ENCODE measurements around the gene LAX1. TPM values are rescaled to one million over a fixed set of nuclear protein-coding genes. Genes with fewer than 3 reads are reported as not detected.

Gene LAX1
- total and polyA plus RNA-seq, 10 of the 15 experiments (the other 5 are each of a cell fraction or from before 2014, with no cell fraction given), result 2.1 to 15.0 (median 9.0) TPM

DNA sequence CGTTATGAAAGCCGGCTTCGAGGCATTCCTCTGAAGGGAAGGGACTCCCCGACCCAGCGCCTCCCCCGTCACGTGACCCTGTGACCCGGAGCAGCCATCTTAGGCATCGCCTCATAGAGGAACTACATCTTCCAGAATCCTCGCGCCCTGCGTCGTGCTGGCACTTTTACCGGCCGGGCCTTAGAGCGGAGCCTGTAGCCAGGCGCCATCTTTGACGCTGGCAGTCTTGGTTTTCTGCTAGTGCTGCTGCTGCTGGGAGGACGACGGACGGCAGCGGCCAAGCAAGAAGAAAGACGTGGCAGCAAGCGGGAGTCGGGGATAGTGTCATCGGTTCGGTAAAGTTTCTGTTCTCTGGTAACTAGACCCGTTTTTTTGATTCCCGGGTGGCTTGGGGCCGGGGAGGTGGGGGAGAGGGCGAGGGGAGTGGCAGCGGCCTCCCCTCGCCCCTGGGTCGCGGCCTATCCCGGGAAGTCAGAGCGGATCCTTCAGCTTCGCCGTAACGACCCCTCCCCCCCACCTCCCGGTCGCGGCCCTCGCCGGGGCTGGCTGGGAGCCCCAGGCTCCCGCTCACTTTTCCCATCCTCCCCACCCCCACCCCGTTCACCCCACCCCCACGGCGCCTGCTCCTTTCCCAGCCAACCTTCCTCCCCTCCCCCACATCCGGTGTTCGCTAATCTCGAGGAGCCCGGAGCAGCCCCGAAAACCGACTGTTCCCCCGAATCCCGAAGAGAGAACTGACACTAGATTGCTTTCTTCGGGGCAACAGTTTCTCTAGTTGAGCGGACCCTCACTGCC, 30.7 kb downstream of the LAX1 start, which contains the start of the genes ZBED6 and ZC3H11A:
ZBED6 (plus strand) TSS at position 183 of the 795 bp plus-strand sequence. CDS start 1,900 bp downstream, outside the sequence.
ZC3H11A (plus strand) TSS at position 183 of the 795 bp plus-strand sequence. CDS start 21,448 bp downstream, outside the sequence.
- Histone ChIP-seq H3K9ac (ENCODE audit: control insufficient read depth, insufficient read depth, low read length) (peak within 1 kb of the TSS; percentile 92), H3K27ac (ENCODE audit: control insufficient read depth, insufficient read depth) (peak within 1 kb of the TSS; percentile 97), H3K4me2 (ENCODE audit: control insufficient read depth, insufficient read depth) (peak within 1 kb of the TSS; percentile 80), H3K9me3 (replicated peaks; ENCODE audit: control insufficient read depth, insufficient read depth, low read length) (no peaks in the 10 kb centered on the region; the same call in 2 of the 3 replicates), H3K4me3 (peak within 1 kb of the TSS; percentile 87), H2AFZ (ENCODE audit: control insufficient read depth, low read depth, low read length) (peak within 1 kb of the TSS; percentile 83), H4K20me1 (ENCODE audit: control insufficient read depth, insufficient read depth) (no peaks in the 10 kb centered on the region), H3K4me1 (ENCODE audit: control insufficient read depth, insufficient read depth, low read length) (peaks cover 4% of the 10 kb centered on the region; the same call in 1 of the 2 replicates), H3K36me3 (ENCODE audit: control insufficient read depth in 2 of 2, insufficient read depth in 2 of 2, low read length in 1 of 2) (peaks cover 0 to 24% of the 10 kb centered on the region in 2 experiments; a peak in 2 of 4 replicates), H3K79me2 (ENCODE audit: control insufficient read depth, insufficient read depth, low read length) (peaks cover 51% of the 10 kb centered on the region), H3K27me3 (replicated peaks in 1 of 2; ENCODE audit: control insufficient read depth in 2 of 2, insufficient read depth in 2 of 2, low read length in 1 of 2) (no peaks in the 10 kb centered on the region)
- DNase-seq (ENCODE audit: low read depth, low spot score) (peak; percentile 92), FAIRE-seq (peak; percentile 96), ATAC-seq (peak; percentile 99)
- ChIA-PET POLR2A (no interaction called here), RAD21 (ENCODE audit: unreplicated experiment) (no interaction called here), CTCF (no interaction called here), SMC1A (ENCODE audit: uncharacterized antibody, unreplicated experiment) (interaction anchor here (0.6 kb wide), 1 partner anchor 19 kb away, joined by 3 read pairs; no protein-coding TSS in a partner anchor)
- under 1% methylated on average over 31 of the region's 59 CpGs for WGBS (ENCODE audit: insufficient coverage, insufficient replicate concordance, low lambda C conversion rate, missing lambda C conversion rate)
- in situ Hi-C loops (cut with MboI), result no loop called here
- intact Hi-C loops (cut with micrococcal nuclease; ENCODE audit: unreplicated experiment), result no loop called here
- BruUV-seq (replicated peaks), result no TSS peak
- TF ChIP-seq YY1 (IDR thresholded peaks at IDR 0.05; ENCODE audit: low read depth, low read length) (peak; percentile 97), IKZF2 (IDR thresholded peaks at IDR 0.05) (peak in 1 of 2 experiments; percentile 9; a peak in 2 of 4 replicates), JUND (IDR thresholded peaks at IDR 0.05; ENCODE audit: low read depth, low read length) (no peak), PAX8 (IDR thresholded peaks at IDR 0.05) (no peak), IRF4 (IDR thresholded peaks at IDR 0.05; ENCODE audit: low read depth, low read length) (0 out of 2 replicates have a peak, but pooled peaks have one; percentile 15), POLR2AphosphoS2 (IDR thresholded peaks at IDR 0.05; ENCODE audit: low read depth, low read length) (peak; percentile 54; the same call in 1 of the 2 replicates), HDAC2 (IDR thresholded peaks at IDR 0.05) (no peak), NR2C1 (IDR thresholded peaks at IDR 0.05) (peak; percentile 93), JUNB (IDR thresholded peaks at IDR 0.05) (no peak), SIN3A (IDR thresholded peaks at IDR 0.05; ENCODE audit: low read depth, low read length) (peak; percentile 69; the same call in 1 of the 2 replicates), POLR2A (IDR thresholded peaks at IDR 0.05; ENCODE audit: low read depth, low read length) (peak; percentile 74), SIX5 (IDR thresholded peaks at IDR 0.05; ENCODE audit: low read depth, low read length, severe bottlenecking) (peak; percentile 85), TAF1 (IDR thresholded peaks at IDR 0.05; ENCODE audit: borderline replicate concordance, low read depth, low read length) (peak; percentile 59; the same call in 1 of the 2 replicates), STAT1 (conservative IDR thresholded peaks at IDR 0.05) (peak; percentile 49; the same call in 1 of the 2 replicates), SPI1 (IDR thresholded peaks at IDR 0.05; ENCODE audit: borderline replicate concordance, insufficient read depth, low read depth, low read length) (no peak), ATF7 (IDR thresholded peaks at IDR 0.05; ENCODE audit: low read depth) (peak; percentile 88; the same call in 1 of the 2 replicates)
- TF ChIP-seq, protein P1, sequence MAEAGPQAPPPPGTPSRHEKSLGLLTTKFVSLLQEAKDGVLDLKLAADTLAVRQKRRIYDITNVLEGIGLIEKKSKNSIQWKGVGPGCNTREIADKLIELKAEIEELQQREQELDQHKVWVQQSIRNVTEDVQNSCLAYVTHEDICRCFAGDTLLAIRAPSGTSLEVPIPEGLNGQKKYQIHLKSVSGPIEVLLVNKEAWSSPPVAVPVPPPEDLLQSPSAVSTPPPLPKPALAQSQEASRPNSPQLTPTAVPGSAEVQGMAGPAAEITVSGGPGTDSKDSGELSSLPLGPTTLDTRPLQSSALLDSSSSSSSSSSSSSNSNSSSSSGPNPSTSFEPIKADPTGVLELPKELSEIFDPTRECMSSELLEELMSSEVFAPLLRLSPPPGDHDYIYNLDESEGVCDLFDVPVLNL (IDR thresholded peaks at IDR 0.05; ENCODE audit: low read depth, low read length), result no peak
- TF ChIP-seq, protein P2, sequence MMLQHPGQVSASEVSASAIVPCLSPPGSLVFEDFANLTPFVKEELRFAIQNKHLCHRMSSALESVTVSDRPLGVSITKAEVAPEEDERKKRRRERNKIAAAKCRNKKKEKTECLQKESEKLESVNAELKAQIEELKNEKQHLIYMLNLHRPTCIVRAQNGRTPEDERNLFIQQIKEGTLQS (IDR thresholded peaks at IDR 0.05; ENCODE audit: borderline replicate concordance, extremely low read depth, low read depth, low read length), result peak; percentile 88
- TF ChIP-seq, protein P3, sequence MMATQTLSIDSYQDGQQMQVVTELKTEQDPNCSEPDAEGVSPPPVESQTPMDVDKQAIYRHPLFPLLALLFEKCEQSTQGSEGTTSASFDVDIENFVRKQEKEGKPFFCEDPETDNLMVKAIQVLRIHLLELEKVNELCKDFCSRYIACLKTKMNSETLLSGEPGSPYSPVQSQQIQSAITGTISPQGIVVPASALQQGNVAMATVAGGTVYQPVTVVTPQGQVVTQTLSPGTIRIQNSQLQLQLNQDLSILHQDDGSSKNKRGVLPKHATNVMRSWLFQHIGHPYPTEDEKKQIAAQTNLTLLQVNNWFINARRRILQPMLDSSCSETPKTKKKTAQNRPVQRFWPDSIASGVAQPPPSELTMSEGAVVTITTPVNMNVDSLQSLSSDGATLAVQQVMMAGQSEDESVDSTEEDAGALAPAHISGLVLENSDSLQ (IDR thresholded peaks at IDR 0.05), result peak; percentile 49; the same call in 1 of the 2 replicates
- TF ChIP-seq, protein P4, sequence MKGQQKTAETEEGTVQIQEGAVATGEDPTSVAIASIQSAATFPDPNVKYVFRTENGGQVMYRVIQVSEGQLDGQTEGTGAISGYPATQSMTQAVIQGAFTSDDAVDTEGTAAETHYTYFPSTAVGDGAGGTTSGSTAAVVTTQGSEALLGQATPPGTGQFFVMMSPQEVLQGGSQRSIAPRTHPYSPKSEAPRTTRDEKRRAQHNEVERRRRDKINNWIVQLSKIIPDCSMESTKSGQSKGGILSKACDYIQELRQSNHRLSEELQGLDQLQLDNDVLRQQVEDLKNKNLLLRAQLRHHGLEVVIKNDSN (IDR thresholded peaks at IDR 0.05; ENCODE audit: borderline replicate concordance, extremely low read length, insufficient read depth, low read depth, low read length), result peak; percentile 94

All from GM12878 (cell line).